GM12878 (cell line): ENCODE data around the gene WNT5B. TPM values are rescaled to one million over a fixed set of nuclear protein-coding genes. Genes with fewer than 3 reads are reported as not detected.

Experiments used
- ATAC-seq: fragments of 200-7000 bp; cut with Tn5 transposase; 3 replicates; pipeline ENCODE4 v1.9.1; 2020; ENCODE audit warnings: mild to moderate bottlenecking, moderate library complexity
- BruUV-seq: library from RNA; stranded (reverse); fragments of 400-500 nt; replicated peaks from 2 replicates; lab custom pipeline; 2021; lab: Mats Ljungman, UMichigan
- CTCF ChIA-PET: fragments of 300-600 bp; sonication (Branson Sonifier 250); formaldehyde crosslinking; extraction: SDS; loops from one replicate; lab custom pipeline; 2021; ENCODE audit warnings: inconsistent platforms; lab: Yijun Ruan, JAX
- POLR2A ChIA-PET: fragments of 350-600 bp; formaldehyde crosslinking; extraction: SDS; loops from one replicate; lab custom pipeline; 2021; ENCODE audit warnings: inconsistent platforms; lab: Charles Lee
- RAD21 ChIA-PET: fragments of 300-600 bp; sonication (Branson Sonifier 250); formaldehyde crosslinking; loops from one replicate; lab custom pipeline; 2023; ENCODE audit warnings: antibody characterized with exemption; ENCODE audit not compliant: unreplicated experiment; lab: Charles Lee
- SMC1A ChIA-PET: fragments of 300-600 bp; sonication (Branson Sonifier 250); formaldehyde crosslinking; loops from one replicate; lab custom pipeline; 2023; ENCODE audit not compliant: unreplicated experiment, uncharacterized antibody; lab: Charles Lee
- DNase-seq: peaks from one replicate; pipeline ENCODE4 v3.0.0-alpha.2; 2011; ENCODE audit warnings: low read depth, low spot score
- FAIRE-seq: peaks from 3 replicates; lab custom pipeline; 2011; peaks lifted over from hg19 to GRCh38; lab: Jason Lieb, UNC
- H2AFZ ChIP-seq: 2 replicates; pipeline ENCODE4 v1.6.0; 2011; ENCODE audit warnings: low read depth, low read length, control low read depth; ENCODE audit not compliant: control insufficient read depth
- H3K27ac ChIP-seq: 2 replicates; pipeline ENCODE4 v1.5.1; 2011; ENCODE audit warnings: control low read depth; ENCODE audit not compliant: control insufficient read depth, insufficient read depth
- H3K27me3 ChIP-seq, 2 experiments: replicated peaks in 1 of 2; 2 replicates each; pipeline versions ENCODE4 v1.6.0 to v1.6.1; 2011; ENCODE audit warnings: low read length in 1 of 2; ENCODE audit not compliant: control insufficient read depth in 2 of 2, insufficient read depth in 2 of 2
- H3K36me3 ChIP-seq, 2 experiments: 2 replicates each; pipeline ENCODE4 v1.5.1; 2011; ENCODE audit warnings: low read length in 1 of 2; ENCODE audit not compliant: control insufficient read depth in 2 of 2, insufficient read depth in 2 of 2
- H3K4me1 ChIP-seq: 2 replicates; pipeline ENCODE4 v1.6.1; 2011; ENCODE audit warnings: mild to moderate bottlenecking, low read length, moderate library complexity, mixed read lengths; ENCODE audit not compliant: control insufficient read depth, insufficient read depth
- H3K4me2 ChIP-seq: 2 replicates; pipeline ENCODE4 v1.6.0; 2011; ENCODE audit warnings: control low read depth; ENCODE audit not compliant: control insufficient read depth, insufficient read depth
- H3K4me3 ChIP-seq: fragments of 200-600 bp; sonication (generic); 2 replicates; pipeline ENCODE4 v1.5.1; 2016
- H3K79me2 ChIP-seq: 2 replicates; pipeline ENCODE4 v1.6.0; 2011; ENCODE audit warnings: low read length; ENCODE audit not compliant: control insufficient read depth, insufficient read depth
- H3K9ac ChIP-seq: 2 replicates; pipeline ENCODE4 v1.8.0; 2011; ENCODE audit warnings: low read length, control low read depth, mixed read lengths; ENCODE audit not compliant: control insufficient read depth, insufficient read depth
- H3K9me3 ChIP-seq: replicated peaks from 3 replicates; pipeline ENCODE4 v1.5.1; 2011; ENCODE audit warnings: mild to moderate bottlenecking, low read length; ENCODE audit not compliant: control insufficient read depth, insufficient read depth
- H4K20me1 ChIP-seq: 2 replicates; pipeline ENCODE4 v1.6.0; 2011; ENCODE audit not compliant: control insufficient read depth, insufficient read depth
- BHLHE40 ChIP-seq, 2 experiments: fragments of 450-650 bp in 1 of 2; IDR thresholded peaks; 2 replicates each; pipeline ENCODE4 v1.6.1; 2011 to 2017; ENCODE audit warnings: low read depth in 2 of 2, borderline replicate concordance in 1 of 2, improper control_type of control experiment in 1 of 2, low read length in 1 of 2, mild to moderate bottlenecking in 1 of 2
- DPF2 ChIP-seq: fragments of 450-650 bp; IDR thresholded peaks from 2 replicates; pipeline ENCODE4 v1.6.1; 2017; ENCODE audit warnings: mild to moderate bottlenecking
- GATAD2B ChIP-seq: fragments of 450-650 bp; conservative IDR thresholded peaks from 2 replicates; pipeline ENCODE4 v1.6.1; 2017; ENCODE audit warnings: low read depth, mild to moderate bottlenecking, moderate library complexity
- HDAC6 ChIP-seq: fragments of 200-600 bp; sonication (generic); IDR thresholded peaks from one replicate; pipeline ENCODE4 v1.8.0; 2017; ENCODE audit warnings: antibody characterized with exemption; ENCODE audit not compliant: unreplicated experiment
- IKZF1 ChIP-seq: fragments of 450-650 bp; conservative IDR thresholded peaks from 2 replicates; pipeline ENCODE4 v1.6.1; 2017; ENCODE audit warnings: antibody characterized with exemption, mild to moderate bottlenecking
- IKZF2 ChIP-seq, 2 experiments: fragments of 450-650 bp; IDR thresholded peaks; 2 replicates each; pipeline ENCODE4 v1.6.1; 2017; ENCODE audit warnings: mild to moderate bottlenecking in 2 of 2, moderate library complexity in 2 of 2
- NR2F1 ChIP-seq: fragments of 450-650 bp; conservative IDR thresholded peaks from 2 replicates; pipeline ENCODE4 v1.6.1; 2017; ENCODE audit warnings: mild to moderate bottlenecking
- SMARCA5 ChIP-seq: fragments of 450-650 bp; IDR thresholded peaks from 2 replicates; pipeline ENCODE4 v1.6.1; 2017; ENCODE audit warnings: mild to moderate bottlenecking
- SUPT20H ChIP-seq: IDR thresholded peaks from 2 replicates; pipeline ENCODE4 v1.6.1; 2011; ENCODE audit warnings: low read depth, mild to moderate bottlenecking, low read length, moderate library complexity, borderline replicate concordance; ENCODE audit not compliant: control insufficient read depth
- SUZ12 ChIP-seq: fragments of 200-600 bp; sonication (generic); IDR thresholded peaks from one replicate; pipeline ENCODE4 v1.6.1; 2018; ENCODE audit warnings: antibody characterized with exemption, mild to moderate bottlenecking; ENCODE audit not compliant: unreplicated experiment
- WGBS: methylation state at CpG from one replicate; pipeline ENCODE4 v1.1.6; 2016; ENCODE audit warnings: low lambda C conversion rate; ENCODE audit not compliant: insufficient replicate concordance, insufficient coverage; ENCODE audit errors: missing lambda C conversion rate; 5-methylcytosine and 5-hydroxymethylcytosine counted together
- in situ Hi-C: fragments of 300-500 bp; cut with MboI; formaldehyde crosslinking; loops from 9 replicates; pipeline ENCODE4 v1.14.3; 2018; ENCODE audit warnings: mixed read lengths
- intact Hi-C: fragments of 100-400 bp; cut with micrococcal nuclease; formaldehyde crosslinking; loops from one replicate; pipeline ENCODE4 v1.14.2; 2022; ENCODE audit not compliant: unreplicated experiment
- polyA plus RNA-seq, 11 experiments: library from polyadenylated mRNA; depleted of rRNA in 4 of 11; unstranded in 6 of 11; stranded (reverse) in 5 of 11; fragments of >200 nt; fragmentation: Nextera tagmentation in 4 of 11; fragmentation: Illumina TruSeq in 1 of 11; extraction: Ambion mirVana in 4 of 11; extraction: Trizol in 1 of 11; gene quantifications; 1 replicate in 1 of 11; 2 replicates in 10 of 11; pipeline versions ENCODE4 v1.2.1 to v1.2.3, GENCODE V29; 2011 to 2016; ENCODE audit warnings: inconsistent platforms in 2 of 11, missing spikeins in 2 of 11, low read depth in 1 of 11
- total RNA-seq, 4 experiments: library from RNA; depleted of rRNA in 3 of 4; stranded (reverse); fragments of >200 nt in 3 of 4; fragmentation: Illumina TruSeq in 1 of 4; extraction: Trizol in 1 of 4; gene quantifications; 2 replicates each; pipeline versions ENCODE4 v1.2.1 to v1.2.3, GENCODE V29; 2013 to 2021
- TF ChIP-seq, protein P1 (sequence below): fragments of 450-650 bp; formaldehyde crosslinking; IDR thresholded peaks from 2 replicates; pipeline ENCODE4 v1.5.0; 2022; ENCODE audit warnings: mild to moderate bottlenecking, missing genetic modification characterization
- TF ChIP-seq, protein P2 (sequence below), 3 experiments: IDR thresholded peaks in 2 of 3; conservative IDR thresholded peaks in 1 of 3; 2 replicates each; pipeline ENCODE4 v1.5.1; 2011; ENCODE audit warnings: low read depth in 3 of 3, low read length in 3 of 3, mild to moderate bottlenecking in 3 of 3, control low read depth in 2 of 3, moderate library complexity in 2 of 3, inconsistent platforms in 1 of 3, mixed read lengths in 1 of 3; ENCODE audit not compliant: control insufficient read depth in 2 of 3, insufficient read depth in 1 of 3; ENCODE audit errors: extremely low read depth in 1 of 3

The WNT5B gene
- total and polyA plus RNA-seq, 10 of the 15 experiments (the other 5 are each of a cell fraction or from before 2014, with no cell fraction given): 0.45 to 18.3 (median 5.4) TPM

- TF ChIP-seq, protein P1, sequence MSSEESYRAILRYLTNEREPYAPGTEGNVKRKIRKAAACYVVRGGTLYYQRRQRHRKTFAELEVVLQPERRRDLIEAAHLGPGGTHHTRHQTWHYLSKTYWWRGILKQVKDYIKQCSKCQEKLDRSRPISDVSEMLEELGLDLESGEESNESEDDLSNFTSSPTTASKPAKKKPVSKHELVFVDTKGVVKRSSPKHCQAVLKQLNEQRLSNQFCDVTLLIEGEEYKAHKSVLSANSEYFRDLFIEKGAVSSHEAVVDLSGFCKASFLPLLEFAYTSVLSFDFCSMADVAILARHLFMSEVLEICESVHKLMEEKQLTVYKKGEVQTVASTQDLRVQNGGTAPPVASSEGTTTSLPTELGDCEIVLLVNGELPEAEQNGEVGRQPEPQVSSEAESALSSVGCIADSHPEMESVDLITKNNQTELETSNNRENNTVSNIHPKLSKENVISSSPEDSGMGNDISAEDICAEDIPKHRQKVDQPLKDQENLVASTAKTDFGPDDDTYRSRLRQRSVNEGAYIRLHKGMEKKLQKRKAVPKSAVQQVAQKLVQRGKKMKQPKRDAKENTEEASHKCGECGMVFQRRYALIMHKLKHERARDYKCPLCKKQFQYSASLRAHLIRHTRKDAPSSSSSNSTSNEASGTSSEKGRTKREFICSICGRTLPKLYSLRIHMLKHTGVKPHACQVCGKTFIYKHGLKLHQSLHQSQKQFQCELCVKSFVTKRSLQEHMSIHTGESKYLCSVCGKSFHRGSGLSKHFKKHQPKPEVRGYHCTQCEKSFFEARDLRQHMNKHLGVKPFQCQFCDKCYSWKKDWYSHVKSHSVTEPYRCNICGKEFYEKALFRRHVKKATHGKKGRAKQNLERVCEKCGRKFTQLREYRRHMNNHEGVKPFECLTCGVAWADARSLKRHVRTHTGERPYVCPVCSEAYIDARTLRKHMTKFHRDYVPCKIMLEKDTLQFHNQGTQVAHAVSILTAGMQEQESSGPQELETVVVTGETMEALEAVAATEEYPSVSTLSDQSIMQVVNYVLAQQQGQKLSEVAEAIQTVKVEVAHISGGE (CRISPR knock-in tag): no peak
- TF ChIP-seq, all 136 proteins: peak for 2
Measured at GRCh38 chr12:1629338-1630132, 504 bp downstream of the WNT5B start (continued).

- Histone ChIP-seq H3K4me1 (peaks cover 6% of the 10 kb centered on the region; the same call in 1 of the 2 replicates), H3K9ac (no peak overlapping the region), H3K27me3 (peaks cover 2 to 4% of the 10 kb centered on the region in 2 experiments; a peak in 2 of 4 replicates), H3K27ac (no peak overlapping the region), H3K36me3 (no peaks in the 10 kb centered on the region), H2AFZ (no peak overlapping the region; the same call in 1 of the 2 replicates), H3K4me2 (peak overlapping the region; percentile 72), H3K79me2 (no peaks in the 10 kb centered on the region), H3K9me3 (no peaks in the 10 kb centered on the region), H4K20me1 (no peaks in the 10 kb centered on the region; the same call in 1 of the 2 replicates), H3K4me3 (peak overlapping the region; percentile 59)
- in situ Hi-C loops (no loop called here), intact Hi-C loops (loop anchor here (5.0 kb wide), 2 partner anchors 162 to 312 kb away; no protein-coding TSS in a partner anchor)
- ChIA-PET CTCF (interaction anchor here (0.6 to 2.8 kb wide), 19 partner anchors 8 to 512 kb away, joined by 3 to 27 read pairs (median 3); no protein-coding TSS in a partner anchor), POLR2A (interaction anchor here (1.3 kb wide), 2 partner anchors 9 to 24 kb away, joined by 4 to 5 read pairs; no protein-coding TSS in a partner anchor), SMC1A (interaction anchor here (0.7 to 2.2 kb wide), 6 partner anchors 28 to 512 kb away, joined by 3 to 11 read pairs (median 4); no protein-coding TSS in a partner anchor), RAD21 (interaction anchor here (0.5 to 2.7 kb wide), 8 partner anchors 11 to 514 kb away, joined by 3 to 18 read pairs (median 4); no protein-coding TSS in a partner anchor)
- WGBS: 5% methylated on average over 45 of the region's 58 CpGs
- TF ChIP-seq DPF2 (peak; percentile 44), IKZF2 (IDR thresholded peaks at IDR 0.05) (no peak), BHLHE40 (IDR thresholded peaks at IDR 0.05; ENCODE audit: borderline replicate concordance in 1 of 2, low read depth in 2 of 2, low read length in 1 of 2) (peak in 1 of 2 experiments; percentile 19; a peak in 1 of 4 replicates), NR2F1 (peak; percentile 42; the same call in 1 of the 2 replicates), SMARCA5 (0 out of 2 replicates have a peak, but pooled peaks have one; percentile 21), SUPT20H (no peak), GATAD2B (peak; percentile 72), IKZF1 (peak; percentile 32; the same call in 1 of the 2 replicates), SUZ12 (peak; percentile 82), HDAC6 (peak; percentile 66)
- TF ChIP-seq, protein P2, sequence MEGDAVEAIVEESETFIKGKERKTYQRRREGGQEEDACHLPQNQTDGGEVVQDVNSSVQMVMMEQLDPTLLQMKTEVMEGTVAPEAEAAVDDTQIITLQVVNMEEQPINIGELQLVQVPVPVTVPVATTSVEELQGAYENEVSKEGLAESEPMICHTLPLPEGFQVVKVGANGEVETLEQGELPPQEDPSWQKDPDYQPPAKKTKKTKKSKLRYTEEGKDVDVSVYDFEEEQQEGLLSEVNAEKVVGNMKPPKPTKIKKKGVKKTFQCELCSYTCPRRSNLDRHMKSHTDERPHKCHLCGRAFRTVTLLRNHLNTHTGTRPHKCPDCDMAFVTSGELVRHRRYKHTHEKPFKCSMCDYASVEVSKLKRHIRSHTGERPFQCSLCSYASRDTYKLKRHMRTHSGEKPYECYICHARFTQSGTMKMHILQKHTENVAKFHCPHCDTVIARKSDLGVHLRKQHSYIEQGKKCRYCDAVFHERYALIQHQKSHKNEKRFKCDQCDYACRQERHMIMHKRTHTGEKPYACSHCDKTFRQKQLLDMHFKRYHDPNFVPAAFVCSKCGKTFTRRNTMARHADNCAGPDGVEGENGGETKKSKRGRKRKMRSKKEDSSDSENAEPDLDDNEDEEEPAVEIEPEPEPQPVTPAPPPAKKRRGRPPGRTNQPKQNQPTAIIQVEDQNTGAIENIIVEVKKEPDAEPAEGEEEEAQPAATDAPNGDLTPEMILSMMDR (IDR thresholded peaks at IDR 0.05 in 2 of 3, conservative IDR thresholded peaks at IDR 0.05 in 1 of 3; ENCODE audit: control insufficient read depth in 2 of 3, extremely low read depth in 1 of 3, insufficient read depth in 1 of 3, low read depth in 3 of 3, low read length in 3 of 3): peak in 2 of 3 experiments; percentile 23 to 25; a peak in 1 of 6 replicates
- no peak for FAIRE-seq
- peak; percentile 77 for ATAC-seq
- BruUV-seq: no TSS peak
- no peak for DNase-seq
Measured at GRCh38 chr12:1630133-1630826, 1.2 kb downstream of the WNT5B start.
